HG02884 (cell line): ENCODE measurements around the gene PNKD.

Experiments used
- ATAC-seq: cut with Tn5 transposase; IDR thresholded peaks from one replicate; pipeline ENCODE4 v1.9.1; 2021; ENCODE audit warnings: mild to moderate bottlenecking, moderate library complexity; ENCODE audit not compliant: unreplicated experiment

The PNKD gene

DNA sequence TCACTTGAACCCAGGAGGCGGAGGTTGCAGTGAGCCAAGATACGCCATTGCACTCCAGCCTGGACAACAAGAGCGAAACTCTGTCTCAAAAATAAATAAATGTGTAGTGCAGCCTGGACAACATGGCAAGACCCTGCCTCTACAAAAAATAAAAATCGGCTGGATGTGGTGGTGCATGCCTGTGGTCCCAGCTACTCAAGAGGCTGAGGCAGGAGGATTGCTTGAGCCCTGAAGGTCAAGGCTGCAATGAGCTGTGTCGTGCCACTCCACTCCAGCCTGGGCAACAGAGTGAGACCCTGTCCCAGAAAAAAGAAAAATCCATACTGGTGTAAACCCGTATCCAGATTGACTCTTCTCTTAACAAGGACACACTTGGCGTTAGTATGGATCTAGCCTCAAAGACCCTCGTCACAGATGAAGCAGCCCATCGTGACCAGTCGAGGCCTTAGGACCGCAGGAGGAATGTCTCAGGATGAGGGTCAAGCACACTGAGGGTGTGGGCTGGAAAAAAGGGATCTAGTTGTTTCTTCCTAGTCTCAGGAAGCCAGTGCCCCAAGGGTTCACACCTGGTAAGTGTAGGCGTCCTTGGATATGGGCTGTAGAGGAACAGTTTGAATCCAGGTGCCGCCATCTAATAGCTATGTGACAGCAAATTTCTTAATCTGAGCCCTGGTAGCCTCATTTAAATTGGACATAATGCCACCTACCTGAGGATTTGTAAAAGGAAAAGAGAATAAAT, 13.5 kb upstream of the PNKD start:
- ATAC-seq = no peak

DNA sequence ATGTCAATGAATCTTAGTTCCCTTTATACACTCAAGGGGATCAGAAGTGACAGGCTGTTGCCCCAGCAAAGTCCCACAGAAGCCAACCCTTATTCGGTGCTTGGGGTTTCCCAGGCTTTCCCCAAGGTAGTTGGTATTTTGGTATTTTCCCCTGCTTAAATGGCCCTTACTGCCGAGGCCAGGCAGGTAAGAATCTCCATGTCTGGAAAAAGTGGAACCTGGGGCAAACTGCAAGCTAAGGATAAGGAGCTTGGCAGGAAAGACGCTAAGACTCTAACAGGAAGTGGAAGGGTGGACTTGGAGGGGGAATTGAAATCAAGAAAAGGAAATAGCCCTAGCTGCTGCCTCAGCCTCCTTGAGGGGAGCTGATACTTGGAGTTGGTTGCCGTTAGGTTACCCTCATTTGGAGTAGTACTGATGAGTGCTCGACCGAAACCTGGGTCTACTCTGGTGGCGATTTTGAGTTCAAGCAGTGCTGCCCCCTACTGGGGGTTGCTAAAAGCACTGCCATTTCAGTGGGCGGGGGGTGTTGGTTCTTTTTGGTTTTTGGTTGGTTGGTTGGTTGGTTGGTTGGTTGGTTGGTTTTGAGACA, 12.8 kb upstream of the PNKD start:
- peak; percentile 68 for ATAC-seq

DNA sequence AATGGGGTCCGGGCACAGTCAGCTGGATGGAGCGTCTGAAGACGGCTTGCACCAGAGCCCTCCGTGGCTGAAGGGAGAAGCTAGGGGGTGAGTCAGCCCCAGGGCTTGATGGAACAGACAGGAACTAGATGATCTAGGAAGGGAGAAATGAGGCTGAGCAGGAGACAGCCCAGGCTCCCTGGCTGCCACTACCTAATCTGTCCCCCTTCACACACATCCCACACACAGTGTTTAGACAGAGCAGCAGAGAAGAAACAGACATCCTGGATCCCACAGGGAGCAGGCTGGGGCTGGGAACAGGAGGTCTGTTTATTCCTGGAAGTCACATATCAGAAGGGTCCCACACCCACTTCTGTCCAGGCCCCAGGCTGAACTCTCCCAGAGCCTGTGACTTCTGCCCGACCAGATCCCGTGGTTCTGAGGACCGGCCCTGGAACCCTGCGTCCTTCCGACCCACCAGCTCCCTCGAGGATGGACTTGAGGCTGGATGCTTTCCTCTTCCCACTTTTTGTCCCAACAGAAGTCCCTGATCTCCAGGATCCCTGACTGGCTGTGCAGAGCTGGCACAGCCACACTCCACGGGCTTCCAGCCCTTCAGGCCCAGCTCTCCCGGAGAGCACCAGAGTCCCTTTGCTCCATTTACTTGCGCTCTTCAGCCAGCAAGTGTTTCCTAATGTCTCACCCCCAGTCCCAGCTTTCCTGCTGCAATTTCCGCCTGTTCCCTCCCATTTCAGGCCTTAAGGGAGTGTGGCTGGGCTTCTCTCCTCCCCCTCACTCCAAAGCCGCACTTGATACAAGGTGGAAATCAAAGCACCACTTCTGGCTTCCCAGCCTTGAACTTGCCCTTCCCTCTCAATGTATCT, 11.0 kb upstream of the PNKD start:
- ATAC-seq = no peak

DNA sequence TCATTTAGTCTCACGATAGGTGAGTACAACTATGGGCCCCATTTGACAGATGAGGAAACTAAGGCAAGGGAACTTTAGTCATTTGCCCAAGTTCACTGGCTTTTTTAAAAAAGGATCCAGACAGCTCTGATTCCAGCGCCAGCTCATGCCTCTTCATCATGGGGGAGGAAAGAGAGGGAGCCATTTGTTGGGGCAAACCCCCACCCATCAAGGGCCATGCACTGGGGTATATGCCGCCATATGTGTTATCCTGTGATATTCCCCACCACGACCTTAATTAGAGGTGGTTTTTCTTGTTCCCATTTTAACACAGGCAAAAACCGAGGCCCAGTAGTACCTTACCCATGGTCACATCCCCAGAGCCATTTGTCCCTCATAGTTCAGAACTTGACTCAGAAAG, 10.2 kb upstream of the PNKD start:
- no peak for ATAC-seq

DNA sequence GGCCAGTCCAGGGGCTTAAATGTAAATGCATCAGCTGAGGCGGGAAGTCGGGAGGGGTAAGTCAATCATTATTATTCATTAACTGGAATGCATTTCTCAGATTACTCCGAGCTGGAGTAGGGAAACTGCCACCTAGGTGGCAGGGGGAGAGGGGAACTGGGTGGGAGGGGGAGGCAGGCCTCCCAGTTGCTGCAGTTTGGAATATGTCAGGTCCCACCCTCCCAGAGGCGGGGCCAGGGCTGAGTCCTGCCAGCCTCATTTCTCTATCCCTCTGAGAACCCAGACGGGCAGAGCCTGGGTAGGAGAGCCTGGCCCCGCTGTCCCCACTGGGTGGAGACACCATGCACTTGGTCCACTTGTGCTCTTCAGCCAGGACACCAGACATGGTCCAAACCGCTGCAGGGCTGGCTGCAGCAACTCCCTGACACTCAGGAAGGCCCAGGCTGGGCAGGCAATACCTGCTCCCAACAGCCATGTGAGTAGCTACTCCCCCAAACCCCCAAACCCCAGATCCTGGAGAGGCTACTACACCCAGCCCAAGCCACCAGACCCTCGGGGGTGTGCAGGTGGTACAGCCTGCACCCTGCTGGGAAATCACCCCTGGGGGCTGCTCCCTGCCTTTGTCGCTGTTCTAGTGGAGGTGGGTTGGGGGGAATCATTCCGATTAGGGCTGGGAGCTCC, 9.4 kb upstream of the PNKD start, which contains the start of gene GPBAR1:
TSS of gene GPBAR1 (plus strand) at position 274 of the 681 bp plus-strand sequence. CDS start 1,710 bp downstream, outside the sequence.
- no peak for ATAC-seq

DNA sequence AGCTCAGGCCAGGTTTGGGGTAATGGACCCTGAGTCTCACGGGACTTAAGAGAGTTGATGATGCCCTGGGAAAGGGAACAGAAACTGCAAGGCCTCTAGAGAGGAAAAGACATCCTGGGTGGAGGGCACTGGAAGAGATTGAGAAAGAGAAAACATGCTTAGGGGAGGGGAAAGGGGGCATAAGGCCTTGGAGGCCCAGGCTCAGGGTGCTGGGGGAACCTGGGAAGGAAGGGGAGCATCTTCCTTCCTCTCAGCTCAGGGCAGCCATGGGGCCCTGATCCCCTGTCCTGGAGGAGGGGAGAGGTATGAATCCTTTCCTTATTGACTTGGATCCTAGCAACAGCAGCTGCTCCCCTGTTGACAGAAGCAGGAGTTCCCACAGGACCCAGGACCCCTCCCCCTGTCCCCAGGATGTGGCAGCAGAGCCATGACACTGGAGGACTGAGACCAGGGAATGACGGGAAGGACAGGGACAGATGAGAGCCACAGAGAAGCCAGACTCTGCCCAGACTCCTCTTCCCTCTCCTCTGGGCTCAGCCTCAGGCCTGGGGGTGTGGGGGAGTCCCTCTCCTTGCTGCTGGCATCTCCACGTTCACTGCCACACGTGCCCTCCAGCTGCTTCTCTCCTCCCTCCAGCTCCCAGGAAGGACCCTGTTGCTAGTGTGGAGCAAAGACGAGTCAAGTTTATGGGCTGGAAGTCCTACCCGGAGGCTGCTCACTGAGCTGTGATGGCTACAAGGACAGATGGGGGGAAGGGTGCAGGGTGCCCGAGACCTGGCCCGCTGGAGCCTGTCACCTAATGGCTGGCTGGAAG, 8.7 kb upstream of the PNKD start:
- no peak for ATAC-seq

DNA sequence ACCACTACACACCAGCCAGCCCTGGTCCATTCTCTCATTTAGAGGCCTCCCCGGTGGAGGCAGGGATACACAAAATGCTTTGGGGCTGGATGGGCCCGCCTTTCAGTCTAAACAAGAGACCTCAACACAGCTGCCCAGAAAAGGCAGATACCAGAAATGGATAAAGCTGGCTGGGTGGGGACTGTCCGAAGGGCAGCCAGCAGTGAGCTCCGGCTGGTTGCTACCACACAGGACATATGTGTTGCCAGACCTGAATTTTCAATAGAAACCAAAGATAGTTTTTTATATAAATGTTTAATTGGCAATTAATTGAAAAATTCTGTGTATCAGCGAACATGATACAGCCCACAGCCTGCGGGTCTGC, 8.1 kb upstream of the PNKD start:
- no peak for ATAC-seq

DNA sequence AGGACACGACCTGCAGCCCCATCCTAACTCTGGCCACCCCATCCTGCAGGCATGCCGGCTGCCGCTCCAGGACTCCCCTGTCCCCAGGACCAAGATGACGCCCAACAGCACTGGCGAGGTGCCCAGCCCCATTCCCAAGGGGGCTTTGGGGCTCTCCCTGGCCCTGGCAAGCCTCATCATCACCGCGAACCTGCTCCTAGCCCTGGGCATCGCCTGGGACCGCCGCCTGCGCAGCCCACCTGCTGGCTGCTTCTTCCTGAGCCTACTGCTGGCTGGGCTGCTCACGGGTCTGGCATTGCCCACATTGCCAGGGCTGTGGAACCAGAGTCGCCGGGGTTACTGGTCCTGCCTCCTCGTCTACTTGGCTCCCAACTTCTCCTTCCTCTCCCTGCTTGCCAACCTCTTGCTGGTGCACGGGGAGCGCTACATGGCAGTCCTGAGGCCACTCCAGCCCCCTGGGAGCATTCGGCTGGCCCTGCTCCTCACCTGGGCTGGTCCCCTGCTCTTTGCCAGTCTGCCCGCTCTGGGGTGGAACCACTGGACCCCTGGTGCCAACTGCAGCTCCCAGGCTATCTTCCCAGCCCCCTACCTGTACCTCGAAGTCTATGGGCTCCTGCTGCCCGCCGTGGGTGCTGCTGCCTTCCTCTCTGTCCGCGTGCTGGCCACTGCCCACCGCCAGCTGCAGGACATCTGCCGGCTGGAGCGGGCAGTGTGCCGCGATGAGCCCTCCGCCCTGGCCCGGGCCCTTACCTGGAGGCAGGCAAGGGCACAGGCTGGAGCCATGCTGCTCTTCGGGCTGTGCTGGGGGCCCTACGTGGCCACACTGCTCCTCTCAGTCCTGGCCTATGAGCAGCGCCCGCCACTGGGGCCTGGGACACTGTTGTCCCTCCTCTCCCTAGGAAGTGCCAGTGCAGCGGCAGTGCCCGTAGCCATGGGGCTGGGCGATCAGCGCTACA, 7.4 kb upstream of the PNKD start:
- no peak for ATAC-seq

DNA sequence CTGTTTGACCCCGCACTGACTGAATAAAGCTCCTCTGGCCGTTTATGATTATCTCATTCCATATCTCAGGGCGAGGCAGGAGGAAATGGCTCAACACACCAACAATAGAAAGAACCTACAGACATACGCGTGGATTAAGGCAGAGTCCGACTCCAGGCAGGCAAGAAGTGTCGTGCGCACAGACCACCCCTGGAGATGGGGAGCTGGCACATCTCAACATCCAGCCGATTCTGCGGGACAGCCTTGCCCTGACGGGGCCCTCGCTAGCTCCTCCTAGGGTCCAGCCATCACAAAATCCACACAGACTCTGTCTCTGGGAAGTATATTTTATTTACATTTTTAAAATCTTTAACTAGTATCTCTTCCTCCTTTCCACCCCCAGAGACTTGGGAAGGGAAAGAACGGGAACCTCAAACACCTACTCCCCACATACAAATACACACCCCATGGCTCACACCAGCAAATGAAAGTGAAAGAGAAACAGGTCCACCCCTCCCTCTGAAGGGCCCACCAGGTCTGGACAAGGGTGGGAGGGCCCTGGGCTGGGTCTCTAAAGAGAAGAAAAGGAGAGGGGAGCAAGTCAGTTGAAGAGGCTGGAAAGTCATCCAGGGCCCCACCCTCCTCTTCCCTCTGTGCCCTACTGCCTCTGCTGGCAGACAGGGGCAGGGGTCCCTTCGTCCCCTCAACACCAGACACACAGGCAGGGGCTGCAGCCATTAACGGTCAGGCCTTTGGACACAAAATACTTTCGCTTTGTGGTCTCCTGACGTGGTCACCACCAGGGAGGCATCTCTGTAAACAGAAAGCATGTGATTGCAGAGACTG, 6.3 kb upstream of the PNKD start:
- ATAC-seq = no peak

DNA sequence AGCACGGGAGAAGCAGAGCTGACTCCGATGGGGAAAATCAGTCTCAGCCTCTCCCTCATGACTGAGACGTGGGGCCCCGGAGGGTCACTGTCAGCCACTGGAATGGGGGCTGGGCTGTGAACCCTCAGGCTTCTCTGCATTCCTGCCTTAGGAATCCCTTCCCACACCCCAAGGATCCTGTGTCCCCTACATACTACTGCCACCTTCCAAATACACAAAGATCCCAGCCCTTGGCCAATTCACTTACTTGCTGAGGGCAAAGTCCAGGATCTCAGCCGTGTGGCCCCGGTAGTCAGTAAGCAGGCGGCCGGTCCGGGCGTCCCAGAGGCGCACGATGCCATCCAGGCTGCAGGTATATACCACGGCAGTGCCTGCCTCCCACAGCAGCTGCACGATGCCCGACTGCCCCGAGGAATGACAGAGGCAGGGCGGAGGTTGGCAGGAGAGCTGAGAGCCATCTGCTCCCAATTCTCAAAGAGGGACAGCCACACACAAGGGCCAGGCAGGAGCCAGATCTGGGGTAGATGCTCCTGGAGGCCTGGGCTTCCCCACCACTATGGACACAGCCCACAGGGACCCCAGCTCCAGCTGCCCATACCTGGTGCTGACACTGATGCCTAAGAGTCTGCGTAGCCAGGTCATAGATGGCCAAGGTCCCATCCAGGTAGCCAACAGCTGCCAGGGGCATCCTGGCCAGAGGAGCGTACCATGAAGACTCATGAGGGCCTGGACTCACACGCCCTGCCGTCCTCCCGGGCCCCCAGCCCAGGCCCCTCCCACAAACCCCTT, 5.4 kb upstream of the PNKD start:
- no peak for ATAC-seq

DNA sequence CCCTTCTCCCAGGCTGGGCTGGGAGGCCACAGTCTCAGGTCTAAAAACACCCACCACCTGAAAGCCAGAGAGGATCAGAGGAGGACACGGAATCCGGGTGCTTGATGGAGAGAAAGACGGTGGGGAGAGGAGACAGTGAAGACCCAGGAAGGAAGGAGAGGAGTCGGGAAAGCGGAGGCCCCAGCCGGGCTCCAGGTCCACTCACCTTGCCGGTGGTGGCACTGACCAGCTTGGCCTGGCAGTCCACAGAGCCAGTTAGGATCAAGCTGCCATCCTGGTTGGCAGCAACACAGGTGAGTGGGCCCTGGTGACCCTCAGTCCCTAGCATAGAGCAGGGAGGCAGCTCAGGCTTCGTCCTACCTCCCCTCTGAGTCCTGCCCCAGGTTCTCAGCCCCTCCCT, 4.7 kb upstream of the PNKD start:
- ATAC-seq = no peak

DNA sequence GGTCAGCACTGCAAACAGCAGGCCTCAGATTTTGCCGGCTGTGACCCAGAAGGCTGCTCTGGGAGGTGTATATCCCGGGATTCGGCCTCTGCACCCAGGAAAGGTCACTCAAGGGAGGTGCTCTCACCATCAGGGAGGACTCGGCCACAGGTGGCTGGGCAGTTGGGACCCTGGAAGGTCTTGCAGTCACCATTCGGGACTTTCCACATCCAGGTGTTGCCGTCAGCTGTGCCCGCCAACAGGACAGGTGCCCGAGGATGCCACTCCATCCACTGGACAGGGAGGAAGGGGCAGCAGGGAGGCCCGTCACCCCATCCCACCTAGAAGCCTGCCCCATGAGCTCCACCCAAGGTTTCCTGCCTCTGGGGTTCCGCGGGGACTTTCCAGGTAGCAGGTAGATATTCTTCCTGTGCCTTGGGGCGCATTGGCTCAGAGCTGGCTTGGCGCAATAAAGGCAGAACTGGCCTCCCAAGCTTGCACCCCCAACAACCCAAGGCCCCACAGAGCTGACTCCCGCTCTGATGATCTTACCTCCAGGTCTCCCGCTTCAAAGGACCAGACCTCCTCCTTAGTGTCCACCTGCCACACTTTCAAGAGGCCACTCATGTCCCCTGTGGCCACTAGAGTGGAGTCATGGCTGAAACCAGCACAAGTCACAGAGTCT, 3.9 kb upstream of the PNKD start:
- no peak for ATAC-seq

DNA sequence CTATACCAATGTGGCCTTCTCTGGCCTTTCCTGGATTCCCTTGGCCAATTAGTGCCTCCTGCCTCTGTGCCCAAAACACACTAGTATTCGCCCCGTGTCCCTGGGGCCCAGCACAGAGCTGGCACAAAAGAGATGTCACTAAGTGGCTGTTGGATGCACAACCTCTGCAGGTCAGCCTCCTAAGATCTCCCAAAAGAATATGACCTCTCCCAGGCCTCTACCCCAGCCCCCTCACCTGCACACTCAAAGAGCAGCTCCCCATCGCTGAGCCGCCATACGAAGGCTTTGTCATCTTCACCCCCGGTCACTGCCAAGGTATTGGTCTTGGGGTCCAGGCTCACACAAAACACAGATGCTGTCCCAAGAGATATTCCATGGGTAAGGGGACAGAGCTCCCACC, 3.1 kb upstream of the PNKD start:
- no peak for ATAC-seq

DNA sequence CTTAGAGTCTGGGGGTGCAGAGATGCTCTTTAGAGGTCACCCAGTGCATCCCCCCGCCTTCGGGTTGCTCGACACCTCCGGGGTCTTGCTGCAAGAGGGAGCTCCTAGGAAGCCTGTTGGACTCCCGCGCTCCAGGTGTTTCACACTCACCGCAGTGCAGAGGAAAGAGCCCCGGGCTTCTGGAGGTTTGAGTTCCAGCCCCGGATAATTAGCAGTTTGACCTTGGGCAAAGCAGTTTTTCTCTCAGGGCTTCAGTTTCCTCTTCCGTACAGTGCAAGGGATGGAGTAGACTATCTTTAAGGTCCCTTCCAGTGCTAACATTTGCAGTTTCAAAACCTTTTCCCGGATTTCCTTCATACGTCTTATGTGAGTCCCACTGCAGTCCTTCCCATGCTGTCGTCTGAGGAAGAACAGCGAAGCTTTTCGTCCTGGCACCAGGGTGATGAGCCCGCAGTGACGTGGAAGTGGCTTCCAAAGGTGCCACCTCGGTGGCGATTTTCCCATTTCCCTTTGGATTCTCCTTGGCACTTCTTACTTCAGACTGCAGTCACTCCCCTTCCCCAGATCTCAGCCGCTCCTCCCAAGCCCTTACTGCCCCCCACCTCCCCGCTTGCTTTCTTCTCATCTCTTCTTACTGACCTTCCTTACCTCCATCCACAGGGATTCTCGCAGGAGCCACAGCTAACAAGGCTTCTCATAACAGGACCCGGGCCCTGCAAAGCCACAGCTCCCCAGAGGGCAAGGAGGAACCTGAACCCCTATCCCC, 585 bp downstream of the PNKD start:
- no peak for ATAC-seq

DNA sequence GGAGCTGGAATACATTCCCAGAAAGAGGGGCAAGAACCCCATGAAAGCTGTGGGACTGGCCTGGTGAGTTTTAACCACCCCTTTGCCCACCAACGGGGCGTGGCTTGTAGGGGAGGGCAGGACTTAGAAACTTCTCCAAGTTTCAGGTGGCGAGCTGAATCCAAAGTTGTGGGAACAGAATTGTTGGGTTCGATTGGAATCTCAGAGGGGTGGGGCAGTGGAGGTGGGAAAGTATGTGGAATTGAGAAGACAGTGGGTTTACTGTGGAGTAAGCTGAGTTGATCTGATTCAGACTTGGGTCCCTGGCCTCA, 1.1 kb downstream of the PNKD start:
- ATAC-seq = no peak

DNA sequence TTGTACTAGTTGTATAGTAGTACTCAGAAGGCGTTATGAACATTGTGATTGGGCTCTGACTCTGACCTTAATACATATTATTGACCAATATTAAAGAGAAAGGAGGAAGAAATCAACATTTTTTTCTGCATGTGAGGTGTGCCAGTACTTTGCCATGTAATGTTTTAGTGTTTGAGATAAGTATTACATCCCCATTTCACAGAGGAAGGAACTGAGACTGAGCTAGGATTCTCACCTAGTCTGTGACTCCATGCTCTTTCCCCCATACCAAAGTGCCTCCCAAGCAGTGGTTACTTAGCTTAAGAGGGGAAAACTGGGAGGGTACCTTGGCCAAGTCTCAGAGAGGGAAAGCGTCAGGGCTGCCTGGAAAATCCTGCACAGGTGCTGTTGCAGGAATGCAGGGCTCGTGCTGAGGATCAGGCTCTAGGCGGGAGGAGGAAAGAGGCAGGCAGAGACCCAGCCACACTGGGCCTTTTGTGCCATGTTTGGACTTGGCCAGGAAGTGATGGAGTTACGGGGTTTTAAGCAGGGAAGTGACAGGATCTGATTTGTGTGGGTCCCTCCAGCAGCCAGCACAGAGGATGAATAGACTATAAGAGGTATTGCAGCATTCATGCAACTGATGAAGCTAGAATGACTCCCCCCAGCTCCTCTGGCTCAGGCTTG, 1.7 kb downstream of the PNKD start:
- no peak for ATAC-seq
